ENCODE data around the gene PTGES. TPM values are rescaled to one million over a fixed set of nuclear protein-coding genes. Genes with fewer than 3 reads are reported as not detected.
"Not testable (repeated sequence)": the region's sequence is repeated elsewhere in the genome, so short reads cannot be mapped to it uniquely, and the experiment has no call there.

Gene PTGES
- polyA plus RNA-seq, 1 donor, result 4.3 TPM

DNA sequence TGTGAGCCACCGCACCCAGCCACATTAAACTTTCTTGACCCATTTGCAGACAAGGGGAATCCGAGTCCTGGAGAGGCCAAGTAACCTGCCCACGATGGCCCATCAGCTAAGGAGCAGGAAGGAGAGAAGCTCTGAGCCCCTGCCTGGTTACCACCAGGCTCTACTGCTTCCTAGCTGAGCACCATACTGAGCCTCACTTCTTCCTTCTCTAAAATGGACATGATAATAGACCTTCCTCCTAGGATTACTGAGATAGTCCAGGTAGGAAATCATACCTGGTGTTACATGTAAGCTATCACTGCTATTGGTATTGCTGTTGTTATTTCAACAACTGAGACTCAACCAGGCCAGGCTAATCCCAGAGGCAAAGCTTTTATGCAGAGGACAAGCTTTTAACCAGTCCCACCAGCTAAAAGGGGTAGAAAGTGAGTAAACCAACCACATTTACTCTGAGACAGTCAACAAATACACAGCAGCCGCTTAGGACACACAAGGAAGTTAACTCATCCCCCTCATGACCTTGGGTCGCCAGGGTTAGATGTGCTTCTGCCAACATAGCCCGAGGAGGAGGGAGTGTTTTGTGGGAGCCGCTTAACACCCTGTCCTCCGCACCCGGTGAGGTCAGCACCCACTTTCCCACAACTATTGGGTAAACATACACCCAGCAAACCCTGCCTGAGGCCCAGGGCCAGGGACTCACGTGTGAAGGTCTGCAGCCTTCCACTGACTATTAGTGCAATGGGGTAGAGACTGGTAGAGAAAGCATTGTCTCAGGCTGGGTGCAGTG, 20.6 kb upstream of the PTGES start:
- no peak for DNase-seq

DNA sequence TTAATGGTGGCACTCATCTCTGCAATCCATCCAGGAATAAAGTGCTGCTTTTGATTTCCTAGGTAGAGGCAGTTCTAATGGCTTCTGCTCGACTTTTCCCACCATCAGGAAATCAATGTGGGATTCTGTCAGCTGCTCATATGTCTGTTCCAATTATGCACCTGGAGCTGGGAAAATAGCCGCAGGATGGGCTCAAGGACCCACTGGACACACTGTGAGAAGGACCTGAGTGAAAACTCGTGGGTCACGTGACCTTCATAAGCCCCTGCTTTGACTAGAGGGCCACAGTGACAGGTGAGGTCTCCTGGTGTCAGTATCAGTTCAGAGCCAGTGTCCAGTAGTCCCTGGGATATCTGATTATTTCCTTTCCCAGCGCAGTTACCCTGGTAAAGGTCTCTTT, 17.9 kb upstream of the PTGES start:
- no peak for DNase-seq

DNA sequence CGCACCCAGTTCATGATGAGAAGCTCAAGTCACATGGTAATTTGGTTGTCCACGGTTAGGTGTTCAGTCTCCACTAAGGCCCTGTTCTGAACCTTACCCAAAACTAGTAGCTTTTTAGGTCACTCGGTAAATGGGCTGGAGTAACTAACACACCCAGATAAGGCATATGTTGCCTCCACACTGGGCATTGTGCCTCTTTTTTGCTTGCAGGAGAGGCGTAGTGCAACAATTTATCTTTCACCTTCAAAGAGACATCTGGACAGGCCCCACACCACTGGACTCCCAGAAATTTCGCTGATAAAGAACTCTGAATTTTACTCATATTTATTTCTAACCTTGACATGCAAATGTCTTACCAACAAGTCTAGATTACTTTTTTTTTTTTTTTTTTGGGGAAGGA, 16.8 kb upstream of the PTGES start:
- DNase-seq, result no peak

DNA sequence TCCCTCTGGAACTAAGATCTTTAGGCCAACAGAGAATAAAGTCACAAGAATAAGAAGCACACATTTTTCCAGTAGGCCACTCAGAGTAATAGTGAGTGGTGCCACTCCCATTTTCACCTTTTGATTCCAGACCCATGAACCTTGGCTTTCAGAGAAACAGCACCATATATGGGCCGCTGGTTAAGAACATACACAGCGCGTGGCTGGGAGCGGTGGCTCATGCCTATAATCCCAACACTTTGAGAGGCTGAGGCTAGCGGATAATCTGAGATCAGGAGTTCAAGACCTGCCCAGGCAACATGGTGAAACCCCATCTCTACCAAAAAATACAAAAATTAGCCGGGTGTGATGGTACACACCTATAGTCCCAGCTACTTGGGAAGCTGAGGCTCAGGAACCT, 15.6 kb upstream of the PTGES start:
- no peak for DNase-seq

- no peak for DNase-seq
These were observed 13.0 kb upstream of the PTGES start for GRCh38 chr9:129765764-129766317.

DNA sequence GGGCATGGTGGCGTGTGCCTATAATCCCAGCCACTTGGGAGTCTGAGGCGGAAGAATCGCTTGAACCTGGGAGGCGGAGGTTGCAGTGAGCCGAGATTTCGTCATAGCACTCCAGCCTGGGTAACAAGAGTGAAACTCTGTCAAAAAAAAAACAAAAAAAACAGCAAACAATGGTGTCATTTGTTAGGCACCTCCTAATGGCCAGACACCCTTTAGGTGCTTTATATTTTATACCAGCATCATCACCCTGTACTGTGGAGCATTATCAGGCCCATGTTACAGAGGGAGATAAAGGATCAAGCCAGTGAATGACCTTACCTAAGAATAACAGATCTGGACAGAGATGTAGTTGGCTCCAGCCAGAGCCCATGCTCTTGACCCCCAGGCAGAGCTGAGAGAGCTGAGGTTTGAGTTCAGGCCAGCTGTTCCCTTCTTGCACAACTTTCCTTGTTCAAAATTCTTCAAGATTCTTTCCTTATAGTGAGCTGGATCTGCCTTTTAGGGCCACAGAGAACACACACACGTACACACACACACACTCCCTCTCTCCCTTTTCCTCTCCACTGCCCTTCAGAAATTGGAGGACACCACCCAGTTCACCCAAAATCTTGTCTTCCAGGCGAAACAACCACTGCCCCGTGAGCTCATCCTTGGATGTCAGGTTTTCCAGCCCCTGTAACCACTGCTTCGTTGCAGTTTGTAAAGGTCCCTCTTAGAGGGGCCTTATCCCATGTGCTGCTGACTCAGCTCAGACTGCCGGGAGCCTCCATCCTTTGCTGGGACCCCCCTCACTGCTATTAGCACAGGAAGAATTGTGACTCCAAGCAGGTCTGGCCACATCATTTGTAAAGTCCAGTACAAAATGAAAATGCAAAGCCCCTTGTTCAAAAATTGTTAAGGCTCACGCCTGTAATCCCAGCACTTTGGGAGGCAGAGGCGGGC, 10.4 kb upstream of the PTGES start:
- no peak for DNase-seq

DNA sequence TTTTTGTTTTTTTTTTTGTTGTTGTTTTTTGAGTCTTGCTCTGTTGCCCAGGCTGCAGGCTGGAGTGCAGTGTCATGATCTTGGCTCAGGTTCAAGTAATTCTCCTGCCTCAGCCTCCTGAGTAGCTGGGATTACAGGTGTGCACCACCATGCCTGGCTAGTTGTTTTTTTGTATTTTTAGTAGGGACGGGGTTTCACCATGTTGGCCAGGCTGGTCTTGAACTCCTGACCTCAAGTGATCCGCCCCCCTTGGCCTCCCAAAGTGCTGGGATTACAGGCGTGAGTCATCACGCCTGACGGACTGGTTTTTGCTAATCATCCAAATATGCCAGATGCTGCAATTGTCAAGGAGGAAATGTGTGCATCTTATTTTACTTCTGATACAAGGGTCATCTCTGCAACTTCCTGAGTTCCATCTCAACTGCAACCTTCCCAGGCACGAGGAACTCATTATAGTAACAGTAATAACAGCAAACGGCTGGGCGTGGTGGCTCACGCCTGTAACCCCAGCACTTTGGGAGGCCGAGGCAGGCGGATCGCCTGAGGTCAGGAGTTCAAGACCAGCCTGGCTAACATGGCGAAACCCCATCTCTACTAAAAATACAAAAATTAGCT, 9.6 kb upstream of the PTGES start:
- not testable (repeated sequence) for DNase-seq

- DNase-seq, result no peak
These were observed 9.1 kb upstream of the PTGES start for GRCh38 chr9:129761901-129762369.

DNA sequence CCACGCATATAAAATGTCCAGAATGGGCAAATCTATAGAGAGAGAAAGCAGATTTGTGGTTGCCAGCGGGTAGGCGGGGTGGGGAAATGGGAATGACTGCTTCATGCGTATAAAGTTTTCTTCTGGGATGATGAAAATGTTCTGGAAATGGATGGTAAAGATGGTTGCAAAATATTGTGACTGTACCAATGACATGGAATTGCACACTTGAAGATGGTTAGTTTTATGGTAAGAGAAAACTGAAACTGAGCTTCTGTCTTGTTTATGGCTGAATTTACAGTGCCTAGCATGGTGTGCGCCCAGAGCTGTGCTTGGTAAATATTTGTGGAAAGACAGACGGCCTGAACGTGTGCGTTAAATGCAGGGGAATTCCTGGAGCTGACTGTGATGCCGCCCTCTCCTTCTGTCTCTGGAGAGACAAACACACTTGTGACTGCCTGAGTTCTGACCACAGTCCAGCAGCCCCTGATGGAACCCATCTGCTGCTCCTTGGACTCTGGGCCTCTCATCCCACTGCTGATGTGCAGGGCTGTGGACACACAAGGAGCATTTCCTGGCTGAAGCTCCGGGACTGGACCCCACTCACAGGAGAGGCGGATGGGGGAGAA, 8.6 kb upstream of the PTGES start:
- DNase-seq, result no peak

- DNase-seq, result not testable (repeated sequence)
These were observed 7.9 kb upstream of the PTGES start for GRCh38 chr9:129760784-129761183.

DNA sequence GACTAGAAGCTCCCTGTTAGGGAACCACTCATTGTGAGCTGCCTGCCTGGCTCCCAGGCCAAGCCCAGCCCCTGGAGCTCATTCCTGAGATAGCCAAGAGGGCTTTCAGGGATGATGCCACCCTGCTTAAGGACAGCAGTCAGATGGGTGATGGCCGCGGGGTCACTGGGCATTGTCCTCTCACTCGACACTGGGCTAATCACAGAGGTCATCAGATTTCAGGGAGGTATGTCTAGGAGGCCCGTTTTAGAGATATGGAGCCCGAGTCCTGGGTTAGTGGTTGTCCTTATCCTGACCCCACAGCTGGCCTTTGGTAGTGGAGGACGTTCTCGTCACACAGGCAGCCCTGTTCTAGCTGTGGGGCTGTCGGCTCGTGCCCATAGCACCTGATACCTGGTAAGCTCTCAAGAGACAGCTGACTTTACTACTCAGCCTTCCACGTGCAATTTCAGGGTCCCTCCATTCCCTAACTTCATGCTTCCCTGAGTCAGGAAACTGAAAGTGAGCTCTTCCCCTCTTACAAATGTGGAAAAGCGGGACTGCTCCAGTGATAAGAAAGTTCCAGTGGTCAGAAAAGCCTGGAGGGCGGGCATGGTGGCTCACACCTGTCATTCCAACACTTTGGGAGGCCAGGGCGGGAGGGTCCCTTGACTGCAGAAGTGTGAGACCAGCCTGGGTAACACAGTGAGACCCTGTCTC, 7.1 kb upstream of the PTGES start:
- DNase-seq, result no peak

- DNase-seq, result no peak
These were observed 6.5 kb upstream of the PTGES start for GRCh38 chr9:129759319-129759718.

DNA sequence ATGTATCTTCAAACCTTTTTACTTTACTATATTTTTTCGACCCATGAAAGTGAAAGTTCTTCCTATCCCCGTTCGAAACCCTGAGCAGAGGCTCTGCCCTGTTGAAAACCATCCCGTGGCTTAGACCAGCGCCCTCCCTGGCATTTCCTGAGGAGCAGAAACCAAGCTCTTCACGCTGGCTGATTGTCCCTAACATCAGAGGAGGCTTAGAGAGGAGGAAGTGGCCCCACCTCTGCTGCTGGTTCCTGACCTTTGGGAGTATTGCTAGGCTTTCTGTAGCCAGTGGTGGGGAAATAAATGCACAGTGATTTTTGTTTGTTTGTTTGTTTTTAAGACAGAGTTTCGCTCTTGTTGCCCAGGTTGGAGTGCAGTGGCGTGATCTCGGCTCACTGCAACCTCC, 4.2 kb upstream of the PTGES start:
- DNase-seq, result no peak

GRCh38 chr9:129756191-129756590, 3.3 kb upstream of the PTGES start:
- no peak for DNase-seq

DNA sequence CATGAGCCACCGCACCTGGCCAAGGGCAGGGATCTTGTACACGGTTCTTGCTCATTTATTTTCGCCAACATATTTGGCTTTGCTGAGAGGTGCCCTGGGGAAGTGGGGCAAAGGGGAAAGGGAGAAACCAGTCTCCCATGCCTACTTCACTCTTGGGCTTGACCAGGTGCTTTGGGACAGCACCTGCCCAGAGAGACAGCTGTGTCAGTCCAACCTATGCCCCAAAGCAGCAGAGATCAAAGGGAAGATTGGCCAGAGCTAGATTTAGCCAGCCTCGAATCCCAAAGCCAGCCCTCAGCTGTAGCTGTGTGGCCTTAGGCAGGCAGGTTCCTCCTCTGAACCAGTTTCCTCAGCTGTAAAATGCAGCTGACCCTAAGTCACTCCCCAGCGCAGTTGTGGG, 2.3 kb upstream of the PTGES start:
- no peak for DNase-seq

- no peak for DNase-seq
These were observed 721 bp downstream of the PTGES start for GRCh38 chr9:129751841-129752801.

DNA sequence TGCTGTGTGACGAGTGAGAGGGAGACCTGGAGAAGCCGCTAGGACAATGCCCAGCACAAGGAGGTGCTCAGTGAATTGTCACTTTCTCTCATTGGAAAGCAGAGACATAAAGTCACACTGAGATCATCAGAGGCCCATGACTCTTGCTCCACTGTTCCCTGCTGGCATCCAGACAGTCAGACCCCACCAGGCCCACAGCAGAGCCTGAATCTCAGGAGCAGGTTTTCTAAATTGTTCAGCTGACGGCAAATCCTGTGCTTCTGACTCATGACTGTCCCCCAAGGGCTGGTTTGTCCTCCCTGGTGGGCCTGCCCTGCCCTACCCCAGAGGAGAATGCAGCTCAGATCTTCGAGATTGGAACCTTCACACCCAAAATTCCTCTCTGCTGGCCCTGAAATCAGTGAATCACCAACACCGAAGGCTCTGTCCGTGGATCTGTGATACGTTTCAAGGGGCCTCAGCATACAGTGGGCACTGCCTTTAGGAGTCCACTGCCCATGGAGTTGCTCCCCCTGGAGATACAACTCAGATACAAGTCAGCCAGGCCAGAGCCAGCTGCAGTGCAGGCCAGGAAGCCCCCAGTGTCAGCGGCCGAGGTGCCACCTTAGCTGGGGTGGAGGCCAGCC, 2.7 kb downstream of the PTGES start:
- no peak for DNase-seq

- DNase-seq, result no peak
These were observed 3.3 kb downstream of the PTGES start for GRCh38 chr9:129749575-129749974.

DNA sequence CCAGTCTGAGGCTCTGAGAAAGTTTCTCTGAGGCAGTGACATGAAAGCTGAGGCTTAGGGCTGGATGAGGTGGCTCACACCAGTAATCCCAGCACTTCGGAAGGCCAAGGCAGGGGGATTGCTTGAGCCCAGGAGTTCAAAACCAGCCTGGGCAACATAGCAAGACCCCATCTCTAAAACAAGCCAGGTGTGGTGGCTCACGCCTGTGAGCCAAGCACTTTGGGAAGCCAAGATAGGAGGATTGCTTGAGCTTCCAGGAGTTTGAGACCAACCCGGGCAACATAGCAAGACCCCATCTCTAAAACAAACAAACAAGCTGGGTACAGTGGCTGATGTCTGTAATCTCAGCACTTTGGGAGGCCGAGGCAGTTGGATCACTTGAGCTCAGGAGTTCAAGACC, 3.8 kb downstream of the PTGES start:
- not testable (repeated sequence) for DNase-seq

- no peak for DNase-seq
These were observed 4.6 kb downstream of the PTGES start for GRCh38 chr9:129748249-129748648.
